Psoas muscle (tissue), 8 donors: ENCODE results near the gene MANEAL. TPM values are rescaled to one million over a fixed set of nuclear protein-coding genes. Genes with fewer than 3 reads are reported as not detected.

Source experiments
- ATAC-seq, 4 donors: fragments of 200-7000 bp; cut with Tn5 transposase; one replicate each; pipeline ENCODE4 v1.9.1; 2020; ENCODE audit warnings: moderate library complexity in 3 of 4, mild to moderate bottlenecking in 2 of 4
- DNase-seq, 2 donors: peaks; one replicate each; pipeline ENCODE4 v3.0.0-alpha.2; 2020
- H3K27ac ChIP-seq: fragments of 200-600 bp; one replicate; pipeline ENCODE4 v1.8.0; 2022
- H3K27me3 ChIP-seq, 3 donors: fragments of 200-600 bp in 1 of 3; one replicate each; pipeline versions ENCODE4 v1.6.1 to v1.8.0; 2013 to 2022; ENCODE audit warnings: low read length in 2 of 3, mild to moderate bottlenecking in 2 of 3, moderate library complexity in 1 of 3; ENCODE audit not compliant: insufficient read depth in 3 of 3
- H3K36me3 ChIP-seq, 2 donors: fragments of 200-600 bp in 1 of 2; one replicate each; pipeline versions ENCODE4 v1.6.1 to v1.8.0; 2013 to 2022; ENCODE audit warnings: low read depth in 1 of 2, mild to moderate bottlenecking in 1 of 2, moderate library complexity in 1 of 2; ENCODE audit not compliant: insufficient read depth in 1 of 2
- H3K4me1 ChIP-seq: fragments of 200-600 bp; one replicate; pipeline ENCODE4 v1.8.0; 2022
- H3K4me3 ChIP-seq: fragments of 200-600 bp; one replicate; pipeline ENCODE4 v1.8.0; 2022; ENCODE audit warnings: mild to moderate bottlenecking
- H3K9me3 ChIP-seq: fragments of 200-600 bp; one replicate; pipeline ENCODE4 v1.8.0; 2022
- WGBS, 3 donors: extraction: QIAGEN DNeasy Blood & Tissue Kit; methylation state at CpG; one replicate each; pipeline versions ENCODE4 v1.1.6 to v1.1.7; 2013; 5-methylcytosine and 5-hydroxymethylcytosine counted together
- intact Hi-C, 2 donors: fragments of 100-400 bp; cut with DNase I; formaldehyde crosslinking; loops; one replicate each; pipeline versions ENCODE4 v1.11.0 to v1.14.2; 2022
- polyA plus RNA-seq, 3 donors: library from polyadenylated mRNA; stranded (reverse); fragments of 200-250 nt; gene quantifications; one replicate each; pipeline ENCODE4 v1.2.3, GENCODE V29; 2013
- total RNA-seq, 4 donors: library from RNA; stranded (reverse); fragmentation: NEBNext Ultra II Directional in 2 of 4; extraction: Animal tissue kit (Norgen Biotek cat#: 25700) in 2 of 4; gene quantifications; one replicate each; pipeline versions ENCODE4 v1.2.1 to v1.2.4, GENCODE V29; 2021 to 2023
- TF ChIP-seq, protein P1 (sequence below): fragments of 200-600 bp; IDR thresholded peaks from one replicate; pipeline ENCODE4 v1.8.0; 2022; ENCODE audit warnings: antibody characterized with exemption
- donor health status: healthy with polysubstance abuse.
- donor health status: DM: no; HTN: no; CAD: no; lungs with moderate emphysema.
- donor health status: Bipolar disorder and iron deficiency.
- donor health status: healthy.
- donor health status: DM: yes; HTN: yes; CAD: no.
- donor health status: DM: no; HTN: no; CAD: no.
- donor health status: DM: no; HTN: no; CAD: no.
- donor health status: DM: yes; HTN: yes; CAD: no.

MANEAL gene
- total and polyA plus RNA-seq, 7 donors: 2.1 to 4.3 (median 3.4) TPM

DNA sequence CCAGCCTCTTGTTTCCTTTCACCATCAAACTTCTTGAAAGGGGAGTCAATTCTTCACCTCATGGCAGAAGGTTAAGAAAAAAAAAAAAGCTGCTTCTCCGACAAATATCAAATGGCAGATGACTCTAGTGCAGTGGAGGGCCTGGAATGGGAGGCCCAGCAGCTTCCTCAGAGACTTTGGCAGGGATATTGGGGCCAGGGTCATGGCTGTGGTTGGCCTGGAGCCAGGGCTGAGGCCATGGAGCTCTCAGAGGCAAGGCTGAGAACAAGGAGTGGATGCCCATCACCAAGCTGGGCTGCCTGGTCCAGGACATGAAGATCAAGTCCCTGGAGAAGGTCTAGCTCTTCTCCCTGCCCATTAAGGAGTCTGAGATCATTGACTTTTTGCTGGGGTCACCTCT lies 47.1 kb downstream of the MANEAL start:
- 61 to 81% (median 62%) methylated on average over 1 of the region's 1 CpG for WGBS, 3 donors
- H3K27ac ChIP-seq: no peak overlapping the region
- intact Hi-C loops: no loop called here
- no peak for ATAC-seq
- H3K4me3 ChIP-seq: no peak overlapping the region
- TF ChIP-seq, protein P1, sequence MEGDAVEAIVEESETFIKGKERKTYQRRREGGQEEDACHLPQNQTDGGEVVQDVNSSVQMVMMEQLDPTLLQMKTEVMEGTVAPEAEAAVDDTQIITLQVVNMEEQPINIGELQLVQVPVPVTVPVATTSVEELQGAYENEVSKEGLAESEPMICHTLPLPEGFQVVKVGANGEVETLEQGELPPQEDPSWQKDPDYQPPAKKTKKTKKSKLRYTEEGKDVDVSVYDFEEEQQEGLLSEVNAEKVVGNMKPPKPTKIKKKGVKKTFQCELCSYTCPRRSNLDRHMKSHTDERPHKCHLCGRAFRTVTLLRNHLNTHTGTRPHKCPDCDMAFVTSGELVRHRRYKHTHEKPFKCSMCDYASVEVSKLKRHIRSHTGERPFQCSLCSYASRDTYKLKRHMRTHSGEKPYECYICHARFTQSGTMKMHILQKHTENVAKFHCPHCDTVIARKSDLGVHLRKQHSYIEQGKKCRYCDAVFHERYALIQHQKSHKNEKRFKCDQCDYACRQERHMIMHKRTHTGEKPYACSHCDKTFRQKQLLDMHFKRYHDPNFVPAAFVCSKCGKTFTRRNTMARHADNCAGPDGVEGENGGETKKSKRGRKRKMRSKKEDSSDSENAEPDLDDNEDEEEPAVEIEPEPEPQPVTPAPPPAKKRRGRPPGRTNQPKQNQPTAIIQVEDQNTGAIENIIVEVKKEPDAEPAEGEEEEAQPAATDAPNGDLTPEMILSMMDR: no peak
- no peaks in the 10 kb centered on the region for H3K4me1 ChIP-seq
- H3K36me3 ChIP-seq: peaks cover 6 to 44% of the 10 kb centered on the region in 2 donors
- no peaks in the 10 kb centered on the region for H3K27me3 ChIP-seq
- DNase-seq: no peak
- H3K9me3 ChIP-seq: no peaks in the 10 kb centered on the region

DNA sequence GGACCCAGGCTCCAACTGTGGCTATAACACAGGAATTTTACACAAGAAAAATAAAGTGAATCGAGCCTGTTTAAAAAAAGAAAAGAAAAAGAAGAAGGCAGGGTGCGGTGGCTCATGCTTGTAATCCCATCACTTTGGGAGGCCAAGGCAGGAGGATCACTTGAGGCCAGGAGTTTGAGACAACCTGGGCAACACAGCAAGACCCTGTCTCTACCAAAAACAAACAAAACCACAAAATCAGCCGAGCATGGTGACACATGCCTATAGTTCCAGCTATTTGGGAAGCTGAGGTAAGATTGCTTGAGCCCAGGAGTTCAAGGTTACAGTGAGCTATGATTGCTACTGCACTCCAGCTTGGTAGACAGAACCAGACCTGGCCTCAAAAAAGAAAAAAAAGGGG lies 48.0 kb downstream of the MANEAL start:
- Histone ChIP-seq H3K4me3 (no peak overlapping the region), H3K27me3 (no peaks in the 10 kb centered on the region), H3K4me1 (peaks cover 4% of the 10 kb centered on the region), H3K9me3 (no peaks in the 10 kb centered on the region), H3K27ac (no peak overlapping the region), H3K36me3 (peaks cover 6 to 40% of the 10 kb centered on the region in 2 donors)
- 90 to 93% (median 91%) methylated on average over 3 of the region's 3 CpGs for WGBS, 3 donors
- TF ChIP-seq, protein P1: no peak
- ATAC-seq (no peak), DNase-seq (no peak)
- intact Hi-C loops: no loop called here

DNA sequence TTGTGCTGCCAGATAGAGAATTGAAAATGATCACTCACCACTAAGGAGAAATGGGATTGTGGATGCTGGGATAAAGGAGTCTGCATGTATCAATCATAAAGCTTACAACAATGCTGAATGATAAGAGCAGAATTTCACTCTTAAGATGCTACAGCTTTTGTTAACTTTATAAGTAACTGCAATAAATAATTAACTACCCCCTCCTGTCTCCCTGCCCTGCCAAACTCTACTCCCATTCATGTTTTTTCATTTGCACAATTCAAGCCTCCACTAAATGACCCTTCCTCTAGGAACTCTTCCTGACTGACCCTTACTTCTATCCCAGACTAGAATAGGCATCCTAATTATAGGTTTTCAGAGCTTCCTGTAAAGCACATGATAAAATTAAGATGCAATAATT lies 50.9 kb downstream of the MANEAL start:
- no peak for ATAC-seq

GRCh38 chr1:37845049-37845646 lies 51.5 kb downstream of the MANEAL start:
- H3K4me1 ChIP-seq: peaks cover 6% of the 10 kb centered on the region
- 93 to 96% (median 94%) methylated on average over 5 of the region's 5 CpGs for WGBS, 3 donors
- DNase-seq (no peak), ATAC-seq (no peak)
- TF ChIP-seq, protein P1: no peak
- no peak overlapping the region for H3K4me3 ChIP-seq
- no peaks in the 10 kb centered on the region for H3K9me3 ChIP-seq
- peaks cover 0 to 5% of the 10 kb centered on the region in 2 donors for H3K36me3 ChIP-seq
- no peaks in the 10 kb centered on the region for H3K27me3 ChIP-seq
- no peak overlapping the region for H3K27ac ChIP-seq
- intact Hi-C loops: no loop called here

More for the DNA sequence above, 50.9 kb downstream of the MANEAL start:
- H3K36me3 ChIP-seq: peaks cover 0 to 11% of the 10 kb centered on the region in 2 donors
- no peak overlapping the region for H3K27ac ChIP-seq
- TF ChIP-seq, protein P1: no peak
- H3K4me3 ChIP-seq: no peak overlapping the region
- DNase-seq: no peak
- no peaks in the 10 kb centered on the region for H3K27me3 ChIP-seq
- intact Hi-C loops: no loop called here
- H3K9me3 ChIP-seq: no peaks in the 10 kb centered on the region
- peaks cover 5% of the 10 kb centered on the region for H3K4me1 ChIP-seq

GRCh38 chr1:37845786-37846185 lies 52.1 kb downstream of the MANEAL start:
- intact Hi-C loops: no loop called here

More at GRCh38 chr1:37845786-37846185, 52.1 kb downstream of the MANEAL start:
- ATAC-seq (no peak), DNase-seq (no peak)
- H3K4me1 ChIP-seq: peaks cover 11% of the 10 kb centered on the region
- H3K4me3 ChIP-seq: no peak overlapping the region
- TF ChIP-seq, protein P1: no peak
- no peaks in the 10 kb centered on the region for H3K27me3 ChIP-seq
- H3K36me3 ChIP-seq: peaks cover 0 to 5% of the 10 kb centered on the region in 2 donors
- 76 to 84% (median 81%) methylated on average over 3 of the region's 3 CpGs for WGBS, 3 donors
- no peak overlapping the region for H3K27ac ChIP-seq
- no peaks in the 10 kb centered on the region for H3K9me3 ChIP-seq
